Spleen (tissue), 11 donors: ENCODE results near the gene GAPDHS. TPM values are rescaled to one million over a fixed set of nuclear protein-coding genes. Genes with fewer than 3 reads are reported as not detected.

Source experiments
- DNase-seq: peaks from one replicate; pipeline ENCODE4 v3.0.0-alpha.2; 2020
- H3K27ac ChIP-seq, 8 donors: fragments of 200-600 bp; sonication (generic) in 7 of 8; 1 replicate in 4 of 8; 2 replicates in 4 of 8; pipeline versions ENCODE4 v1.5.0 to v1.8.0; 2016 to 2021; ENCODE audit warnings: inconsistent platforms in 4 of 8, mild to moderate bottlenecking in 4 of 8, moderate library complexity in 1 of 8
- H3K27me3 ChIP-seq, 7 donors: fragments of 200-600 bp; sonication (generic) in 6 of 7; replicated peaks in 1 of 7; 1 replicate in 4 of 7; 2 replicates in 3 of 7; pipeline versions ENCODE4 v1.5.0 to v1.8.0; 2016 to 2021; ENCODE audit warnings: inconsistent platforms in 3 of 7, mild to moderate bottlenecking in 1 of 7
- H3K36me3 ChIP-seq, 6 donors: fragments of 200-600 bp; sonication (generic) in 5 of 6; 1 replicate in 4 of 6; 2 replicates in 2 of 6; pipeline versions ENCODE4 v1.5.0 to v1.8.0; 2016 to 2021; ENCODE audit warnings: inconsistent platforms in 2 of 6
- H3K4me1 ChIP-seq, 6 donors: fragments of 200-600 bp; sonication (generic) in 5 of 6; 1 replicate in 3 of 6; 2 replicates in 3 of 6; pipeline versions ENCODE4 v1.5.0 to v1.8.0; 2016 to 2021; ENCODE audit warnings: inconsistent platforms in 3 of 6
- H3K4me3 ChIP-seq, 8 donors: fragments of 200-600 bp; sonication (generic) in 7 of 8; 1 replicate in 4 of 8; 2 replicates in 4 of 8; pipeline versions ENCODE4 v1.5.0 to v1.8.0; 2016 to 2021; ENCODE audit warnings: inconsistent platforms in 4 of 8, mild to moderate bottlenecking in 4 of 8, moderate library complexity in 2 of 8
- H3K9me3 ChIP-seq, 8 donors: fragments of 200-600 bp; sonication (generic) in 7 of 8; 1 replicate in 4 of 8; 2 replicates in 4 of 8; pipeline versions ENCODE4 v1.5.0 to v1.8.0; 2016 to 2021; ENCODE audit warnings: inconsistent platforms in 4 of 8
- CTCF ChIP-seq, 11 experiments: fragments of 200-600 bp in 7 of 11; fragments of 450-650 bp in 4 of 11; sonication (generic) in 4 of 11; IDR thresholded peaks in 8 of 11; conservative IDR thresholded peaks in 3 of 11; 1 replicate in 7 of 11; 2 replicates in 4 of 11; pipeline versions ENCODE4 v1.4.0 to v1.8.0; 2016 to 2021; ENCODE audit warnings: antibody characterized with exemption in 11 of 11, inconsistent platforms in 4 of 11, mild to moderate bottlenecking in 1 of 11
- POLR2A ChIP-seq, 3 donors: fragments of 450-650 bp; IDR thresholded peaks; one replicate each; pipeline ENCODE4 v1.5.1; 2017; ENCODE audit warnings: antibody characterized with exemption in 3 of 3, mild to moderate bottlenecking in 1 of 3
- POLR2AphosphoS5 ChIP-seq, 3 donors: sonication (generic); formaldehyde crosslinking; IDR thresholded peaks; one replicate each; pipeline ENCODE4 v1.5.1; 2017; ENCODE audit warnings: antibody characterized with exemption in 3 of 3
- WGBS, 5 donors: extraction: QIAGEN DNeasy Blood & Tissue Kit in 3 of 5; methylation state at CpG; one replicate each; pipeline versions ENCODE4 v1.1.5 to v1.1.7; 2013 to 2018; 5-methylcytosine and 5-hydroxymethylcytosine counted together
- intact Hi-C: fragments of 100-400 bp; cut with DNase I; formaldehyde crosslinking; loops from one replicate; pipeline ENCODE4 v1.15.0; 2023; ENCODE audit warnings: low total_unique reads
- polyA plus RNA-seq, 3 donors: library from polyadenylated mRNA; stranded (reverse); fragments of 200-250 nt; gene quantifications; one replicate each; pipeline ENCODE4 v1.2.1, GENCODE V29; 2013
- total RNA-seq, 7 donors: library from RNA; depleted of rRNA in 3 of 7; stranded (reverse); fragments of >200 nt in 3 of 7; fragmentation: NEBNext Ultra II Directional in 4 of 7; extraction: Animal tissue kit (Norgen Biotek cat#: 25700) in 4 of 7; gene quantifications; one replicate each; pipeline versions ENCODE4 v1.1.0 to v1.2.1, GENCODE V29; 2016 to 2021
- donor health status: healthy with polysubstance abuse.
- donor health status: DM: no; HTN: no; CAD: no; lungs with moderate emphysema.
- donor health status: DM: no; HTN: no; CAD: no.
- donor health status: Bipolar disorder and iron deficiency.
- donor health status: healthy.
- donor health status: DM: no; HTN: no; CAD: no.
- donor health status: DM: yes; HTN: yes; CAD: no.

The GAPDHS gene
- total and polyA plus RNA-seq, 10 donors: 0.13 to 0.17 (median 0.14) TPM; not detected in 7

- TF ChIP-seq POLR2A (IDR thresholded peaks at IDR 0.05): no peak
- TF ChIP-seq POLR2AphosphoS5 (IDR thresholded peaks at IDR 0.05): no peak
- TF ChIP-seq CTCF (IDR thresholded peaks at IDR 0.05 in 8 of 11, conservative IDR thresholded peaks at IDR 0.05 in 3 of 11): no peak
Measured at GRCh38 chr19:35554076-35554475, 20.8 kb downstream of the GAPDHS start.

GRCh38 chr19:35555301-35556005 lies 22.2 kb downstream of the GAPDHS start:
- H3K36me3 ChIP-seq: peaks cover 0 to 11% (median 2%) of the 10 kb centered on the region in 6 donors
- no peak overlapping the region for H3K4me3 ChIP-seq
- intact Hi-C loops: loop anchor here (10.0 kb wide), 1 partner anchor 159 kb away; the partner anchor contains the start of gene KMT2B
- 60 to 76% (median 72%) methylated on average over 15 to 30 of the region's 30 CpGs for WGBS, 5 donors
- no peak overlapping the region for H3K27ac ChIP-seq
- H3K9me3 ChIP-seq: no peaks in the 10 kb centered on the region
- H3K4me1 ChIP-seq: peaks cover 5 to 23% (median 16%) of the 10 kb centered on the region in 6 donors
- no peak for TF ChIP-seq POLR2AphosphoS5 (IDR thresholded peaks at IDR 0.05)
- TF ChIP-seq CTCF (IDR thresholded peaks at IDR 0.05 in 8 of 11, conservative IDR thresholded peaks at IDR 0.05 in 3 of 11): no peak
- no peak for TF ChIP-seq POLR2A (IDR thresholded peaks at IDR 0.05)
- DNase-seq: peak; percentile 56
- peaks cover 0 to 48% (median 25%) of the 10 kb centered on the region in 7 donors for H3K27me3 ChIP-seq

More at GRCh38 chr19:35554076-35554475, 20.8 kb downstream of the GAPDHS start:
- Histone ChIP-seq H3K36me3 (peaks cover 0 to 19% (median 2%) of the 10 kb centered on the region in 6 donors), H3K9me3 (no peaks in the 10 kb centered on the region), H3K27me3 (peaks cover 0 to 34% (median 18%) of the 10 kb centered on the region in 7 donors), H3K4me1 (peaks cover 5 to 25% (median 15%) of the 10 kb centered on the region in 6 donors), H3K27ac (no peak overlapping the region), H3K4me3 (no peak overlapping the region)
- DNase-seq: peak; percentile 23
- 63 to 79% (median 69%) methylated on average over 5 of the region's 5 CpGs for WGBS, 5 donors
- intact Hi-C loops: loop anchor here (10.0 kb wide), 1 partner anchor 161 kb away; the partner anchor contains the start of gene KMT2B

- peaks cover 0 to 55% (median 25%) of the 10 kb centered on the region in 7 donors for H3K27me3 ChIP-seq
- peak; percentile 55 for DNase-seq
- intact Hi-C loops: loop anchor here (10.0 kb wide), 1 partner anchor 159 kb away; the partner anchor contains the start of gene KMT2B
- WGBS, 5 donors: 82 to 87% (median 86%) methylated on average over 9 of the region's 9 CpGs
- H3K36me3 ChIP-seq: peaks cover 0 to 5% (median 0%) of the 10 kb centered on the region in 6 donors
- no peak overlapping the region for H3K27ac ChIP-seq
- no peak overlapping the region for H3K4me3 ChIP-seq
- TF ChIP-seq CTCF (IDR thresholded peaks at IDR 0.05 in 8 of 11, conservative IDR thresholded peaks at IDR 0.05 in 3 of 11) (no peak), POLR2AphosphoS5 (IDR thresholded peaks at IDR 0.05) (no peak), POLR2A (IDR thresholded peaks at IDR 0.05) (no peak)
- peaks cover 5 to 23% (median 16%) of the 10 kb centered on the region in 6 donors for H3K4me1 ChIP-seq
- H3K9me3 ChIP-seq: no peaks in the 10 kb centered on the region
Measured at GRCh38 chr19:35556025-35556590, 22.9 kb downstream of the GAPDHS start.
